Right atrium auricular region (tissue), 2 donors: Measurements from ENCODE around the gene MGAM2. TPM values are rescaled to one million over a fixed set of nuclear protein-coding genes. Genes with fewer than 3 reads are reported as not detected.
A peak's percentile ranks its signal among the peaks of the same experiment; 100 is the strongest.

ENCODE experiments used
- DNase-seq: peaks from one replicate; pipeline ENCODE4 v3.0.0-alpha.2; 2019; ENCODE audit warnings: low spot score
- H3K27ac ChIP-seq, 2 donors: fragments of 200-600 bp; sonication (generic); 1 replicate in 1 of 2; 2 replicates in 1 of 2; pipeline ENCODE4 v1.5.1; 2016 to 2019
- H3K27me3 ChIP-seq, 2 donors: fragments of 200-600 bp; sonication (generic); one replicate each; pipeline versions ENCODE4 v1.5.1 to v1.6.0; 2017 to 2019
- H3K36me3 ChIP-seq: fragments of 200-600 bp; sonication (generic); one replicate; pipeline ENCODE4 v1.5.1; 2016
- H3K4me1 ChIP-seq, 2 donors: fragments of 200-600 bp; sonication (generic); one replicate each; pipeline versions ENCODE4 v1.5.1 to v1.6.0; 2017 to 2019
- H3K4me3 ChIP-seq, 2 donors: fragments of 200-600 bp; sonication (generic); 1 replicate in 1 of 2; 2 replicates in 1 of 2; pipeline ENCODE4 v1.5.1; 2017 to 2019; ENCODE audit warnings: mild to moderate bottlenecking in 1 of 2, moderate library complexity in 1 of 2
- H3K9me3 ChIP-seq, 2 donors: fragments of 200-600 bp; sonication (generic); one replicate each; pipeline ENCODE4 v1.5.1; 2019
- CTCF ChIP-seq, 2 donors: fragments of 200-600 bp; sonication (generic); IDR thresholded peaks; one replicate each; pipeline ENCODE4 v1.5.1; 2019; ENCODE audit warnings: antibody characterized with exemption in 2 of 2
- total RNA-seq, 2 donors: library from RNA; depleted of rRNA; stranded (reverse); fragments of >200 nt; gene quantifications; one replicate each; pipeline ENCODE4 v1.1.0, GENCODE V29; 2016

The MGAM2 gene
- total RNA-seq, 2 donors from 2014 or later: 0.04 to 0.15 TPM

DNA sequence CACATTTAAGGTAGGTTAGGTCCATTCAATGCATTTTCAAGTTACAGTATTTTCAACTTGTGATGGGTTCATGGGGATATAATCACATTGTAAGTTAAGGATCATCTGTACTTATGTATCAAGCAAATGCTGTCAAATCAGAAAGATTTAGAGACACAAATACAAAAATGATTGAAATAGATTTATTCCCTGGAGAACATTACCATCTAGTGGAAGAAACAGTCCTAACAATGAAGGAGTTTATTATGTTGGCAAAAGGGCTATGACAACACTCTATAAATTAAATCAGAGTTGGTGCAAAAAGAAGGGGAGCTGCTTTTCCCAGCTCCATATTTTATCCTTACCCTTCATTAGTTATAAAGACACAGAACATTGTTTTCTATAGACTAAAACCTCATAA is 77.3 kb downstream of the MGAM2 start:
- no peak for DNase-seq

GRCh38 chr7:142194201-142194600 is 82.7 kb downstream of the MGAM2 start:
- Histone ChIP-seq H3K4me1 (no peaks in the 10 kb centered on the region), H3K9me3 (no peaks in the 10 kb centered on the region), H3K36me3 (no peaks in the 10 kb centered on the region), H3K4me3 (no peak overlapping the region), H3K27me3 (no peaks in the 10 kb centered on the region), H3K27ac (no peak overlapping the region)
- no peak for TF ChIP-seq CTCF (IDR thresholded peaks at IDR 0.05)
- DNase-seq: no peak

More for the DNA sequence above, 77.3 kb downstream of the MGAM2 start:
- H3K36me3 ChIP-seq: no peaks in the 10 kb centered on the region
- no peaks in the 10 kb centered on the region for H3K27me3 ChIP-seq
- no peak overlapping the region for H3K4me3 ChIP-seq
- no peak overlapping the region for H3K27ac ChIP-seq
- no peaks in the 10 kb centered on the region for H3K4me1 ChIP-seq
- TF ChIP-seq CTCF (IDR thresholded peaks at IDR 0.05): peak in 1 of 2 donors; percentile 37
- H3K9me3 ChIP-seq: no peaks in the 10 kb centered on the region

DNA sequence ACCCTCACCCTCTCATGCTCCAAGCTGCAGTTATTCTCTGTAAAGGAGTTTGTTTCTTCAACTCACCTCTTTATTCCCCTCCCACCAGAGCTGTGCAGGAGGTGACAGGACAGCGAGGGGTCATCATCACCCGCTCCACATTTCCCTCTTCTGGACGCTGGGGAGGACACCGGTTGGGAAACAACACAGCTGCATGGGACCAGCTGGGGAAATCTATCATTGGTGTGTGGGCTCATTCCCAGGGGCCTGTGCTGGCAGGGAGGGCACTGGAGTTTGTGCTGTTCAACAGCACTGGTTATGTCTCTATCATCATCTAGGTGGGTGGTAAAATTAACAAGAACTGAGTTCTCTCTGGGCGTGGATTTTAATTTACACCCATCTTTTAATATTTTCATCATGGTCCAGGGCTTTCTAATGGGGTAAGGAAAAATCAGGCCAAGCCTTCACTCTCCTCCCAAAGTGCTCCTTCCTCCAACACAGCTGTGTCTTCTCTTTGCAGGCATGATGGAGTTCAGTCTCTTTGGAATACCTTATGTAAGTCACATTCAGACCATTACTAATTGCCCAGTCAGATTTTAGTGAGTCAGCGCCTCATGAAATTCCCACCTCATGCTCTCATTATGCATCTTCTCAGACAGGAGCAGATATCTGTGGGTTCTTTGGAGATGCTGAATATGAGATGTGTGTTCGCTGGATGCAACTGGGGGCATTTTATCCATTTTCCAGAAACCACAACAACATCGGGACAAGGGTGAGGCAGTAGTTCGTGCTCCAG is 84.7 kb downstream of the MGAM2 start:
- TF ChIP-seq CTCF (IDR thresholded peaks at IDR 0.05): no peak
- H3K4me1 ChIP-seq: no peaks in the 10 kb centered on the region
- DNase-seq: no peak

GRCh38 chr7:142200206-142200605 is 88.7 kb downstream of the MGAM2 start:
- Histone ChIP-seq H3K9me3 (no peaks in the 10 kb centered on the region), H3K4me1 (no peaks in the 10 kb centered on the region), H3K27me3 (no peaks in the 10 kb centered on the region), H3K4me3 (no peak overlapping the region), H3K36me3 (no peaks in the 10 kb centered on the region), H3K27ac (no peak overlapping the region)
- DNase-seq: no peak
- TF ChIP-seq CTCF (IDR thresholded peaks at IDR 0.05): no peak

More for the DNA sequence above, 84.7 kb downstream of the MGAM2 start:
- Histone ChIP-seq H3K36me3 (no peaks in the 10 kb centered on the region), H3K27ac (no peak overlapping the region), H3K9me3 (no peaks in the 10 kb centered on the region), H3K27me3 (no peaks in the 10 kb centered on the region), H3K4me3 (no peak overlapping the region)

GRCh38 chr7:142228537-142229104 is 117.1 kb downstream of the MGAM2 start:
- Histone ChIP-seq H3K4me1 (no peaks in the 10 kb centered on the region), H3K36me3 (no peaks in the 10 kb centered on the region), H3K27me3 (no peaks in the 10 kb centered on the region), H3K4me3 (no peak overlapping the region), H3K27ac (no peak overlapping the region), H3K9me3 (no peaks in the 10 kb centered on the region)
- DNase-seq: no peak
- TF ChIP-seq CTCF (IDR thresholded peaks at IDR 0.05): no peak
